ENCODE measurements around the gene SOD3.

The SOD3 gene

DNA sequence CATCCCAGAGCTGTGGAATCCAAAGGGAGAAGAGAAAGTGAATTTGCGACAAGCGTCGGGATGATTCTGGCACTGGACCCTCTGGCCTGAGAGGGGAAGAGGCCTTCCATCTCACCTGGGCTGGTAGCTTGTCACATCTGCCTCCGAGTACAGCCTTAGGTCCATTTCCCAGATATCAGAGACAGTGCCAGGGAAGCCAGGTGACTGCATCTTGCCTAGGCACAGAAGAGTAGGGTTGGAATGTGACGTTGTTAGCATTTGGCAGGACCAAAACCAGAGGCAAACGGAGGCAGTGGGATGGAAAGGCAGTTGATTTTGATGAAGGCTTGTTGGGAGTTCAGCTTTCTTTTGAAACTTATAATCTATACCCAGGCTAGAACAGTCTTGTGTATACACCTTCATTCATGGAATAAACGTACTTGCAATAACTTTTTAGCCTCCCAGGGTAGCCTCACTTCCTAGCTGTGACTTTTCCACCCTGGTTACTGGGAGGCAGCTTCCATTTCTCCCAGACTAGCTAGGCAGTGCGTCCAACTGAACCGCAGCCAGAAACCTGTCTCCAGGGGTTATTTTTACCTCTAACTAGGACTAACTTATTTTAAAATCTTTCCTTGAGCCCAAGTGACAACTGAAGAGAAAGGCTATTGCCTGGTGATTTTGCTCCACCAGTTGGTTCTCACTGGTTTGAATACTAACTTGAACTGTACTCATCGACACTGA lies 5.9 kb downstream of the SOD3 start:
- no peak for DNase-seq (ENCODE audit: low spot score)

DNA sequence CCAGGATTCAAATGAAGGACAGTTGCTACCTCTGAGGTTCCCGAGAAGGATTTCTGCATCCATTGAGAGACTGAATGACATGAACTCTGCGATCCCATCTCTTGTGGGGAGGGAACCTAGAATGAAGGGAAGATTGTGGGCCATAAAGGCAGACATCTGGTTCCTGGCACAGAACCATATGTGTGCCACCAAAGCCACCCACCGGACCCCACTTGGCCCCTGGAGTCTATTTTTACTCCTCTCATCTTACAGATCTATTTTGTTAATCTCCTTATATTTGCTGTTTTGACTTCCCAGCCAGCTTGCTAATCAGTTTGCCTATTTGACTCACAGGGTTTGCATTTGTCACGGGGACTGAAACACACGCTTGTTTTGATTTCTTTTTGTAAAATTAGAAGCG lies 7.3 kb downstream of the SOD3 start:
- no peak for DNase-seq (ENCODE audit: low spot score)

DNA sequence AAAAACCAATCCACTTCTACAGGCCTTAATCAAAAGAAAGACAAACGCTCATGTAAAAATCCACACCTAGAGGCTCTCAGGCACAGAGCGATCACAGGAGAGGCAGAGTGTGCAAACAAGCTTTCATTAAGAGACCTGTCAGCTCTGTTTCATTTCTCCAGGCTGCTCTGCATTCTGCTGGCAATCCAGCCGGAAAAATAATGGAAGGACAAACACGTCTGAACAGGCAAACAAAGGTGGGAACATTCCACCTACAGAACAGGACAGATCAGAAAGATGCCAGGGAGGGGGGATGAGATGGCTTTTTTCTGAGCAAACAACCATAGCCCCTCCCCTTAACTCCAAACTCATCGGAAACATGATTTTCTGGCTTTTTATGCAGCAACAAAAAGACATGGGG lies 9.7 kb downstream of the SOD3 start:
- DNase-seq (ENCODE audit: low spot score): no peak

DNA sequence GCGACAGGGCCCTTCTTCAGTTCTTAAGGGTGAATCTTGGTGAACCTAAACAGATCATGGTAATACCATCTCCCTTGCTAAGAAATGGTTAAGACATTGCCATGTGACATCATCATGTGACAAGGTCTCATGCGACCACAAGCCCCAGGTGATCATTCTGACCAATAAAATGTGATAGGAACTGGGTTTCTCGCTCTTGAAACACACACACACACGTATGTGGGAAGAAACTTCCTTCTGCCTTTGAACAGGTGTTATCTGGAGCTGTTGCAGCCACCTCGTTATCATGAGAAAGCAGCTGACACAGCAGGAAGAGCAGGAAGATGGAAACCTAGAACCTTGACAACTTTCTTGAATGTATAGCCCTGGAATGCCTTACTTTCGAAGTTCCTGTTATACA lies 10.2 kb downstream of the SOD3 start:
- no peak for DNase-seq (ENCODE audit: low spot score)

DNA sequence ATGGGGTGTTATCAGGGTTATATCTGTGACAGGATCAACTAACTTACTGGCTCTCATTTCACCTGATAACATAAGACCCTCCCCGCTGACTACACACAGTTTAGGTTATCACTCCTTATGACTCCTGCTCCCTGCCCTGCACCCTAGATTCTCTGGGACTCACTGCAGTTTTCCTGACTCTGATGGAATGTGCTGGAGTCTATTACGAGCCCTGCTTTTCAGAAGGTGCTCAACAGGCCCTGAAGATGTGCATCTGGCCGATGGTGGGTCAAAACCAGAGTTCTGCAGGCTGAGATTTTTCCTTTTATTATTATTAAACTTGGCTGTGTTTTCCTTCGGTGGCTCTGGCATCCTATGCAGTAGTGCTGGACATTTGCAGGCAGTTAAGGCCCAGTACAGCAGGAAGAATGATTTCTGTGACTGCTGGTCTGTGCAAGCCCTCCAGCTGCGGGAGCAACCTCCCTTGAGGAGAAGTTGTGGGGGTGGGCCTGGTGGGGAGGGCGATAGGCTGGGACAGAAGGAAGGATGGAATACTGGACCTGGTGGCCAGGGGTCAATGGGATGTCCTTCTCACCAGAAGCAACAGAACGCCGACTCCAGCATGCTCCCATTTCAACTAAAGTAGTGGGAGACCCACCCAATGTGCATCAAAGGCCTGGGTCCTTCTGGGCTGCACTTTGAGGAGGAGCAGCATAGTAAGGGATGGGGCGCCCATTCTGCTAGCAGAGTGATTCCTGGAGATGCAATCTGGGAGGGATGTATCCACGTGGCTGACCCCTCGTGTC lies 11.0 kb downstream of the SOD3 start:
- DNase-seq (ENCODE audit: low spot score): no peak

DNA sequence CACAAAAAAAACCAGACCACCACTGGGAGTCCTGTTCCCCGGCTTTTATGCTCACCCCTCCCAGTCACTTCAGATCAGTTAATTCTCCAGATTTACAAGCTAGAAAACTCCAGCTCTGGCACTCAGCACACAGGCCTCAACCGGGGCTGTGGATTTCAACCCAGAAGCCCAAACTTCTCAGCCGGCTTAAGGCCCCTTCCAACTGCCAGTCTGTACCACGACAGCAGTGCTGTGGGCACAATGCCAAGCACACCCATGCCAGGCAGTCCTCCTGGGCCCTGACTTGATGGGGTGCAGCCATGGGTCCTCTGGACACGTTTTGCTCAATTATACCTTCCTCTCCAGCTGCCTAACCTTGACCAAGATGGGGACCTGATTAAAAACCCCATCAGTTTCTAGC lies 12.2 kb downstream of the SOD3 start:
- DNase-seq (ENCODE audit: low spot score): no peak

DNA sequence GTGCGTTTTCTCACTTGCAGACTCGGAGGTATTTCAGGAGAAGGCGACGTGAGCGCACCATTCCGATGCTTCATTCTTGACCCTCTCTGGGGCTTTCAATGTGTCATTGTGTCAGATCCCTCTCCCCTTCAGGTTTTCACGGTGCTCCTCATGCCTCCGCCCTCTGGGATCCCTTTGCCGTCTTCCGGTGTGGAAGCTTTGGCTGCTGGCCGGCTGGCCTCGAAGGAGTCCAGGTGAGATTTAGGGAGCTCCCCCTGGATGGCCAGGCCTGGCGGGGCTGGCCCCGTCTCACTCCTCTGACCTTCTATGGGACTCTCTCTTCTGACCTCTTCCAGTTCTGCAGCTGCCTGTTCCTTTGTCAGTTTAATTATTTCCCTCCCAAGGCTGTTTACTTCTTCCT lies 12.9 kb downstream of the SOD3 start:
- DNase-seq (ENCODE audit: low spot score): no peak

DNA sequence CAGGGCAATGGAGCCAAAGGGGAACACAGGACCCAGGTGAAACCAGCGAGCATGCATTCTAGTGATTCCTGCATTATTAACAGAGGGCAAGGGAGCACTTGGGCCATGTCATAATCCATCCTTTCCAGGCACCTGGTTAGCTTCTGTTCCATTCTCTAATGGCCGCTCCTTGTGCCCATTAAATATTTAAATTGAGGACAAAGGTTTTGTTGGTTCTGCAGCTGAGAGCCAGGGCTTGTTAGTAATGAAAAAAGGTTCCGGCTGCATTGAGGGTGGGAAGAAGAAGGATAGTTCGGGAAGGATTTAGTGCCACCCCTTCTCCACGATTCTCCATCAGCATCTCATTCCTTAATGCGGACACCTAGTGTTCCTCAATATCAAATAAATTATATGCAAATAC lies 13.6 kb downstream of the SOD3 start:
- no peak for DNase-seq (ENCODE audit: low spot score)

DNA sequence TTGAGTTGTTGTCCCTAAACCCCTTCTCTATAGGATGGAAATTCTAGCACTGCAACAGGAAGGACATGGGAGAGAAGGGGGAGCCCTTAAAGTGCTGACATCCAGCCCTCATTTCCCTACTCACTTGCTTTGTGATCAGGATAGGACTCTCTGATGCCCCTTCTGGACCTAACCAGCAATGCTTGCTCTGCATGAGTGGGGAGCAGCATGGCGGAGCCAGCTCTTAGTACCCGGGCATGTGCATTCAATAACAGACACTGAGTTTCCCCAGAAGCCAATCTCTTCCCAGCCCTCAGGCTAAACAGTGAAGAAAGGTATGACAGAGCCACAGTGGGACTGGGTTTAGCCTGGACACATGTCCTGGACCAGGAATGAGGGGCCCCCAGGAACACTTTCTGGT lies 14.0 kb downstream of the SOD3 start:
- no peak for DNase-seq (ENCODE audit: low spot score)

DNA sequence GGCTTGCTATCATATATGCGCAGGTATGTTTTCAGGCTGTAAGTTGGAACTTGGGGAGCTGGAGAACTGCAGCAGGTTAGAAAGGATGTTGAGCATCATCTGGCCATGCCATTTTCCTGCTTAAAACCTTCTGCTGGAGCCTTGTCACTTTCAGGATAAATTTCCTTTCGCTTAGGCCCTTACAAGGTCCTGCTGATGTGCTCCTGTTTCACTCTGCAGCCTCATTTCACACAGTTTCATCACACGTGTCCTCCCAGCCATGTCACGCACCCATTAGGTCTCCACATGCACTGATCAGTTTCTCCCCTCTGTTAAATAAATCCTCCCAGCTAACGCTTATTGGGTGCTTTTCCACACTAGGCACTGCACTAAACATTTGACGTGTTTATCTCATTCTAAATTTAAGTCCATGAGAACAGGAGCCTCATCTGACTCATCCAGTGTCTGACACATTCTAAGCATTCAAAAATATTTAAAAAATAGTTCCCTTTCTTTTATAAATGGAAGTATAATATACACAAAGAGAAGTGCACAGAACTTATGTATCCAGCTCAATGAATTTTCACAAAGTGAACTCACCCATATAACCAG lies 14.5 kb downstream of the SOD3 start:
- DNase-seq (ENCODE audit: low spot score): peak; percentile 38

DNA sequence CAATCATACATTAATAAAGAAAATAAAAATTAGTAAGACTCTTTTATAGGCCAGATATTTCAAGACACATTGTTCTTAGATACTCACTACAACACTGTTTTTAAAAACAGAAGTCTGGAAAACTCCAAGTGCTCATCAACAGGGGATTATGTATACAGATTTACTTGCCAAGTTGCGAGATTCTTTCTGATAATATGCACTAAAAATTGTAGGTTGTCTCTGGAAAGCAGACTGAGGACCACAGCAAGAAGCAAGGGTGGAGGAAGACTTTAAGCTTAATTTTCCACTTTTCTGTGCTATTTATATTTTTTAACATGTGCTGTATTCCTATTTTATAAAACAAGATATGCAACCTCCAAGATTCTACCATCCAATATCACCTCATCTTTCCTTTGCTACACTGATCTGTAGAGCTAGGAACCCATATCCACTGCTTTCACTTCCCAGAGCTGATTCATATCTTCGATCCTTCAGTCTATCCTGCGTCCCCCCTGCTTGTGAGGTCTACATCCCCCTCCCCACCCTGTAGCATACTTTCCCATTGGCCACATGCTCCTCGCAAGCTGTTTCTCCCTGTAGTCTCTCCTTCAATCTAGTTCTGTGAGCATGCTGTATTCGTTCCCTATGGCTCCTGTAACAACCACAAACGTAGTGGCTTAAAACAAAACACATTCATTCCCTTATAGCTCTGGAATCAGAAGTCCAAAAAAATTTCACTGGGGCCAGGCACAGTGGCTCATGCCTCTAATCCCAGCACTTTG lies 15.7 kb downstream of the SOD3 start:
- no peak for DNase-seq (ENCODE audit: low spot score)

DNA sequence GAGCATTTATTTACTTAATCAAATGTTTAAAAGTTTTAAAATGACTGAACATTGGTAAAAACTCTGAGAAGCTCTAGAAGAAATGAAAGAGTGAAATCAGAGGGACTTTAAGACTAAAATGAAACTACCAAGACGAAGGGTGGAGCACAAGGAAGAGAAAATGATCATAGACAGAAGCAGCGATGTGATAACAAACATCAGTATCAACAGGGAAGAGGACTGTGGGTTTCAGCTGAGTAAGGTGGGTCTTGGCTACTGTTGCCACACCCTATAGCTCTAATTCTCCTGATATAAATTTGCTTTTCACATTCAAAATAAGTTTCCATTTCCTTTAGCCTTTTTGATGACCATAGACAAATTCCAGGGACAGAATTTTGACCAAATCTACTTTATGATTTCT lies 18.4 kb downstream of the SOD3 start:
- no peak for DNase-seq (ENCODE audit: low spot score)

DNA sequence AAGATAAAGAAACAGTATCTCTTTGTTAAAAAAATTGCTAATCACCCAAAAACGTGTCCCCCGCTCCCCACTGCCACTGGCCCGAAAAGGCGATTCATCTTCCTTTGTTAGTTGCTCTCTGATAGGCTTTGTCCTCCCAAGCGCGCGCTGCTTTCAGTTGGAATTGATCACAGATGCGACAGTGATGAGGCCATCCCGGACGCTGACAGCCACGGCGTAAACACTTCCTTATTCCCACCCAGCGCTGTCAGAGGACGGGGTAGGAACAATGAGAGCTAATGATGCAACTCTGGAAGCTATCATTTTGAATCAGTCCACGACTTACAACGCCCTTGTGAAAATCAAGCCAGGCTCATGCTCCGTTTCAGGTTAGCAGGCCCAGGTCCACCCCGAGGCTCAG lies 21.4 kb downstream of the SOD3 start:
- DNase-seq (ENCODE audit: low spot score): no peak

DNA sequence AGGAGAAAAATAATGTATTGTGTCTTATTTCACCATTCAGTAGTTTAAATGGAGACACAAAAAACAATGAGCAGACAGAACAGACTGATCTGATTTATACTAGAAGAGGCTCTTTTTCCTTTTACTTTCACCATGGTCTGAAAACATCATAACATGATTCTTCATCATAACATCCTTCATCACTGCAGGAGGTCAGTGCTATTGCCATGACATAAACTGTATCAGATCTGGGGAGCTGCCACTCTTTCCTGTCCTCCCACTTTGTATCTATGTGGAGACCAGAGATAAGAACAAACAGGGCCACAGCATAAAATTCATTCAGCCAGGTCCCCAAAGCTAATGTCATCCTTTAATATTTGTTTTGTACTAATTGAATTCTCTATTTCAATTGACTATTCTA lies 25.2 kb downstream of the SOD3 start:
- DNase-seq (ENCODE audit: low spot score): no peak

DNA sequence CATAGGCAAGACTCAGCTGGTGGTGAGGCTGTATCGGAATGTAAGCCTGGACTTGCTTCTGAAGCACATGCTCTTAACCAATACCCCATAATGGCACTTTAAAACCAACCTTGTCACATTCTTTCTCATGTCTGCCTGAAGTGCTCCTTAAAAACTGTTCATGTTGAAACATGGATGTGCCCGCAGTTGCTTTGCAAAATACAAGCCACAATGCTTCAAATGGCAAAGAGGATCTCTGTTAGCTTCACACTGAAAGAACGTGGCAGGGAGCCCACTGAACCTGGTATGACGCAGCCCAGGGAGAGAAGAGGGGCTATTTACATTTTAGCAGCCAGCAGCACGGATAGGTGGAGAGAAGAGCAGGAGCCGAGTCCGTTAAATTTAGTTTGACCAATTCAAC lies 29.3 kb downstream of the SOD3 start:
- no peak for DNase-seq (ENCODE audit: low spot score)

DNA sequence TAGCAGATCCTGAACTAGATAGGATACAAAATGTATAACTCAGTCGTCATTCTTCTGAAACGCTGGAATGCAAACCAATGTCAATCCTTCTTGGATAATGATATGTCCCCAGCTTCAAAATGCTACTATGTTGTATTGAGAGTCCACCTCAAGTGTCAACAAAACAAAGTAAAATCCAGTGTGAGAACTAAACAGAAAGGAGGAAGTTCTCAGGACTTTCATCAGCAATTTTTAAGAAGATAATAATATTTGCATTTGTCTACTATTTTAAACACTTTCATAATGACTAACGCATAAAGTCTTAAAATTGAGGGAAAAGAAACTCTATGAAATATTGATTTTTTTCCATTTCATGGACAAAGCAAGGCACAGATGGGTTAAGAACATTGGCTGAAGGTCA lies 36.3 kb downstream of the SOD3 start:
- DNase-seq (ENCODE audit: low spot score): no peak

DNA sequence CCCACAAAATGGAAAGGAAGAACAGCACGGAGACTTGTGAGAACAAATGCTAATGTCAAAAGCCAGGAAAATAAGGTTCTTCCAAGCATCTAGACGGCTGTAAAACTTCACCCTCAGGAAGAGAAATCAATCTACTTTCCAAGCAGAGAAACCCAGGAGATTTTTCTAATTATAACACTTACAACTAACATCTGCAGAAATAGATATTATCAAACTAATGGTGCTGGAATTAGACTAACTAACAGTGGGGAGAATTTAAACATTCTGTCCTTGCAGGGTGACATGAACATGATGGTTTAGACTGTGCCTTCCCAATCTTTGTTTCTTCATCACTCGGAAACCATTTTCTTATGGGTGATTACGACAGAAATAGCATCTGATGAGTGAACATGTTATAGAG lies 40.3 kb downstream of the SOD3 start:
- DNase-seq (ENCODE audit: low spot score): no peak

DNA sequence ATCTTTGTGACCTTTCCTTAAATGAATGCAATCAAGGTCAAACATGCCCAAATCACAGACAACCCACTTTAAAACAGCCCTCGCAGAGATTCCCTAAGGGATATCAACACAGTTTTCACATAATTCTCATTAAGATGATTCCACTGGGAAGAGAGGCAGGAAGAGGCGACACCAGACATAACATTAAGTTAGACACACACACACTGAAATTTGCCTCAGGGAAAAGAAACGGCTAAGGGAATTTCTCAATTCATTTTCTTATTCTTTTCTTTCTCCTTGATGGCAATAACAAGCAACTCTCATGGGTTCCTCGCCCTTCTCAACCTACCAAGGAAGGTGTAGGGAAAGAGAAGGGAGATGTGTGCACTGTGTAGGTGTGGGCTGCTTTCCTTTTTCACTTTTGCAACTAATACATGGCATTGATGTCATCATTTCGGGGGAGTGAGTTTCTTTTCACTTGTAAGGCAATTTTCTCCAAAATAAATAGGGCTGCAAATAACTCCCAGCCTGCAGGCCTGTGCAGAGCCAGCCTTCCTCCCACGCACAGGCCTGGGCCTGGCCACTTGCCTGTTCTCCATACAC lies 41.4 kb downstream of the SOD3 start:
- DNase-seq (ENCODE audit: low spot score): no peak

DNA sequence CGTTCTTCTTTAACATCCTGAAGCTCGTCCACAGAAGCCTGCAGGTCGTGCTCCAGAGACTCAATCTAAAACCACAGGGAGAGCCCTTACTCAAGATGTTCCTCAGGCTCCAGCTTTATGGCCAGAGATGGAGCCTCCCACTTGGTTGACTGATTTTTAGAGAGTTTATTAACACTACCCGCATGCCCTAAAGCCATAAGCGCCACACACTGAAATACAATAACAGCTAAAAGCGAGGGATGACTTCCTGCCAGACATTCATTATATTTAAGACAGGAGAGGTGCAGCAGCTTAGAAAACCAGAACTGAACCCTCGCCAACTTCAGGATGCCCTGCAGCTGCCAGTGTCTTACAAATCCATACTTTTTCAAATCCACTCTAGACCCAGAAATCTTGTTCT lies 42.0 kb downstream of the SOD3 start:
- no peak for DNase-seq (ENCODE audit: low spot score)

DNA sequence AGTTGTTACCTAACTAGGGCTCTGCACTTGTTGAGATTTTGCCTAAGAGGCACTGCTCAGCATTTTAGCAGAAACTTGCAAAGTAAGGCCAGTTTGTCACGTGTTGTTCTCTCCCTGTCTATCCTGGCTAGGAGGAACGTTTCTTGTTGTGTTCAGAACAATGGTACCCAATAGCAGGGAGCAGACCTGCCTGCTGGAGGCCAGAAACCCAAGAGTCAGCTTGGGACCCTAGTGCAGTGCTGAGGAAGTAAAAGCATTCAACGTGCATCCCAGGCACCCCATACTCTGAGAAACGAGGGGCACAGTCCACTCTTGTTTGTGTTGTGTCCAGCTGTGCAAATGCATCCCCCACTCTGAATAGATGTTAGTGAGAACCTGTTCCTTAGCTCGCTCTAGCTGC lies 42.4 kb downstream of the SOD3 start:
- DNase-seq (ENCODE audit: low spot score): no peak

DNA sequence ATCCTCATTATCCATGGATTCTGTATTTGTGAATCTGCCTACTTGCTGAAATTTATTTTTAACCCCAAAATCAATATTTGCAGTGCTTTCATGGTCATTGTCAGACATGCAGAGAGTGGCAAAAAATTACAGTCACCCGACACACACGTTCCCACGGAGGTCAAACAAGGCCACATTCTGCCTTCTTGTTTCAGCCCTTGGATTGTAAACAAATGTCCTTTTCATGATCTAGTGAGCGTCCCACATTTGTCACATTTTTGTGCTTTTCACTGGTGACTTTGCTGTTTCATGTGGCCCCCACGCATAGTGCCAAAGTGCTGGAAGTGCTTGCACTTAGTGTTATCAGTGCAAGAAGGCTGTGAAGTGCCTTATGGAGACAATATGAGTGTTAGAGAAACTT lies 45.0 kb downstream of the SOD3 start:
- no peak for DNase-seq (ENCODE audit: low spot score)

DNA sequence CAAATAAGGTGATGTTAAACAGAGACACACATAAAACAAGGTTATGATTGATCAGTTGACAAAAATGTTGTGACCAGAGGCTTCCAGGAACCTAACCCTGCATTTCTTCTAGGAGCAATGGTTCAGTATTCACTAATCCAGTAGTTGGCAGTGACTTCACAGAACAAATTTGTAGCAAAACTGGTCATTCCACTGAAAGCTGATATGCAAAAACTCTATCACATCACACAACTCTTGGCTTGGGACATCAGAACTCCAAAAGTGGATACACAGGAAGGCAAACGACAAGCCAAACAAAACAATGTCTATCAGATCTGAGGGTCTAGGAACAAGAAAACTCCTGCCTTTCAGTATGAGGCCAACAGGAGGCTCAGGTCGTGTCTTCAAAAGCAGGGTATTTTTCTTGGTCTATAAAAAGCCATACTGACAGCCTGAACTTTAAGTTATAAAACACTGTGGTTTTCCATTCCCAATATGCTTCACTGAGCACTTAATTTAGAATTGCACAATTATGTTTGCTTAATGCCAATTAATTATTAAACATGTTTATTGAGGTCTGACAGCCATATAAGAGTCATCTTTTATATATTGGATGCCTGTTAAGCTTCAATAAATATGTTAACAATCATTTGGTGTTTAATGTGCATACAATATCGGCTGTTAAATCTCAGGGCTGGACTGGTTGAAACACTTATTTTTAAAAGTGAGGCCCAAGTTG lies 45.6 kb downstream of the SOD3 start:
- no peak for DNase-seq (ENCODE audit: low spot score)
